Transverse colon (tissue), 4 donors: ENCODE data around the gene BTBD2.

Experiments
- CTCF ChIP-seq, 5 experiments: fragments of 200-600 bp in 3 of 5; fragments of 450-650 bp in 2 of 5; sonication (generic) in 3 of 5; IDR thresholded peaks; 1 replicate in 2 of 5; 2 replicates in 3 of 5; pipeline ENCODE4 v1.5.1; 2016 to 2017; ENCODE audit warnings: antibody characterized with exemption in 5 of 5, inconsistent platforms in 3 of 5, mild to moderate bottlenecking in 2 of 5, moderate library complexity in 1 of 5
- POLR2A ChIP-seq: fragments of 450-650 bp; IDR thresholded peaks from one replicate; pipeline ENCODE4 v1.6.1; 2016; ENCODE audit warnings: antibody characterized with exemption, mild to moderate bottlenecking, moderate library complexity
- POLR2AphosphoS5 ChIP-seq, 3 donors: sonication (generic); formaldehyde crosslinking; IDR thresholded peaks; one replicate each; pipeline ENCODE4 v1.6.1; 2016; ENCODE audit warnings: antibody characterized with exemption in 3 of 3

DNA sequence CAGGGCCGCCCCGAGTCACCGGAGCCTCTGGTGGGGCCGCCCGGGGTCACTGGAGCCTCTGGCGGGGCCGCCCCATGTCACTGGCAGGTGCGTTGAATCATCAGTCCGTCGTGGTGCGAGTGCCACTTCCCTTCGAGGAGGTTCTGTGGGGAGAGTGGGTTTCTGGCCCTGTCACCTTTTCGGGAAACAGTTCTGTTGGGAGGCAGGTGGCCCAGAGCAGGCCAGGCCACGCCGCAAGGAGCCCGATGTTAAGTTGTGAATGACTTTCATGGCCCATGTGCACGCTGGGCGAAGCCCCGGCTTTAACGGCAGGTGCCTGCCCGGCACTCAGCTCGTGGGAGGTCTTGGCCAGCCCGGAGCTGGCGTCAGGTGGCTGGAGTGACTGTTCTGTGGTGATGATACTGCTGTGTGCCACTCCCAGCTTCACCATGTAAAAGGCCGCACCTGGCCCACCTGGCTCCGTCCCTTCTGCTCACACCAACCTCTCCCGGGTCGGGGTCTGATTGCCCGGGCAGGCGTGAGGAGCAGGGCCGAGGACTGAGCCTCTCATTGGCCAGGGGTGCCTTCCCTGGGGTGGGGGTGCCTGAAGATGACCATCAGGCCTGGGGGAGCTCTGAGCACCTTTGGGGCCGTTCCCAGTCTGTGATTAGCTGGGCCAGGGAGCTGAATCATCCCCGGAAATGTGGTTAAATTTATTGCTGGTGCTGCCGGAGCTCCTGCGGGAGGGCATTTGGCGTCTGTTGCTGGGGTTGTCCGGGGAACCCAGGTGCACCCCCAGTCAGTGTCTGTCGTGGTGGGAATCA lies 45.3 kb downstream of the BTBD2 start:
- TF ChIP-seq CTCF (IDR thresholded peaks at IDR 0.05) (no peak), POLR2A (no peak), POLR2AphosphoS5 (IDR thresholded peaks at IDR 0.05) (no peak)
